NCI-H69 (cell line): Measurements from ENCODE around the gene BCL11B.
A peak's percentile ranks its signal among the peaks of the same experiment; 100 is the strongest.
"Not testable (repeated sequence)": the region's sequence is repeated elsewhere in the genome, so short reads cannot be mapped to it uniquely, and the experiment has no call there.

Source experiments
- DNase-seq: peaks from one replicate; lab custom pipeline; 2025; lab: John Stamatoyannopoulos, UW

BCL11B gene

DNA sequence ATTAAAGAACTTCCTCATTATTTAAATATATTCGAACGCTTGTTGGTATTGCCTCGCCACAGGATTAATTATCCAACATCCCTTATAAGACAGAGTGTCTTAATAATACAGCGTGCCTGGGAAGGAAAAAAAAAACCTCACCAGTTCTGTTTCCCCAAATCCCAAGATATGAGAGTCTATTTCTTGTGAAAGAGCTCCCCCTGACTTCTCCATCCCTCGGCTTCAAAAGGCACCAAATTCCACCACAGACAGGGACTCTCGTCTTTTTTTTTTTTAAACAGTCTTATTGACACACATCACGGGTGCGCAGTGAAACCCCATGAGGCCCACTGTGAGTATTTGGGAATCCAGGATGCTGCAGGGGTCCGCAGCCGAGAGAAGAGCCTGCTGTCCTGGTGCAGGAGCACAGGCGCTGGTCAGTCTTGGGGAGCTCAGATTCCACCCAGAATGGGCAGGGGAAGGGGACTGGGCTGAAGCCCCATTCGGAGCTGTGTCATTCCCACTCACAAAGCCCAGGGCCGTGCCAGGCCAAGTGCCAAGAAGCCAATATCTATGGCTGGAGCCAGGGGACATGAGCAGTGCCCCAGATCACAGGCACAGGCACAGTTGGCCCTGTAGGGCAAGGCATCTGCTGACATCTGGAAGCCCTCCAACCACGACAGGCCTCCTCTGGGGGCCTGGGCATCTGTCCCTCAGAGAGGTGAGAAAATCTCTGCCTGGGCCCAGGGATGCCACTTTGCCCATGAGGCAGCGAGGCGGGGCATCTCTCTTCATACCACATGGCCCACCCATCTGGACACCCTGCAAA, 71.9 kb downstream of the BCL11B start:
- DNase-seq, result no peak

DNA sequence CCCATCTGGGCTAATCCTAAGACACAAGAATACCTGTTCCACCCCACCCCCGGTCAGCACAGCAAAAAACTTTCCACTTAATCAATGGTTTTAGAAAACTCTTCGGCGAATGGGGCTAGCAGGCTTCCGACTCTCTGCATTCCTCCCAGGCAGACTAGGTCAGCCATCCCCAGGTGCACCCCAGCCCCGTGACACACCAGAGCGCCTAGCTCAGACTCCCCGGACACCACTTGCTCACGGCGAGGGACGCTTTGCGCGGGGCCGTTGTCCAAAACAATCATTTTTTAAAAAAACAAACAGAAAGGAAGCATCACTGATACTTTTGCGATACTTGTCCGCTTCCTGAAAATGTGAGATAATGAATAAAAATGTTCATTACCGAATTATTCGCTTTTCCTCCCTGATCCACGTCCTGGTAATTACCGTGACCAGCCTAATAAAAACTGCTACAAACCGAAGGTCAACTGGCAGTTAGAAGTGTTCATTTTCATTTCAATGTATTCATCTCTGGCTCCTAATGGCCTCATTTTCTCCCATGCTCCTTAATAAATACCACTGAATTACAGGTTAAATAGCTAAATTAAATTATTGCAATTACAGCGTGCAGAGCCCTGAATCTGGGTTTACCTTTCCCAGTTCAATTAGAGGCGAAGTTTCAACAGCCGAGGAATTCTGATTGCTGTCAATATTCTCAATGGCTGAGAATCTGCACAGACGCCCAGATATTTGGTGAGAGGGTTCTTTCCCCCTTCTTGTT, 73.1 kb downstream of the BCL11B start:
- DNase-seq, result no peak

DNA sequence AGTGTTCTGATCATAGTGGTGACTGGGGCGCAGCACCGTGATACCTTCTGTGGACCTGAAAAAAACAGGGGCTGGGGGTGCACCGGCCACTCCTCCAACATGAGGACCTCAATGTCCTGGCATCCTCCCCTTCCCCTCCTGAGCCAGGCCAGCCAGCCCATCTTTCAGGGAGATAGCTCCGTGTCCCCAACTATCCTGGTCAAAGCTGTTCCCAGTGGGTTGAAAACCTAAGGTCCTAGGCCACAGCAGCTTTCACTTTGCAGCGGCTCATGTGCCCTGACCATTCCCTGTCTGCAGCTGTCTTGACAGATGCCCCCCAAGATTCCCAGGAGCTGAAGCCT, 75.7 kb downstream of the BCL11B start:
- no peak for DNase-seq

DNA sequence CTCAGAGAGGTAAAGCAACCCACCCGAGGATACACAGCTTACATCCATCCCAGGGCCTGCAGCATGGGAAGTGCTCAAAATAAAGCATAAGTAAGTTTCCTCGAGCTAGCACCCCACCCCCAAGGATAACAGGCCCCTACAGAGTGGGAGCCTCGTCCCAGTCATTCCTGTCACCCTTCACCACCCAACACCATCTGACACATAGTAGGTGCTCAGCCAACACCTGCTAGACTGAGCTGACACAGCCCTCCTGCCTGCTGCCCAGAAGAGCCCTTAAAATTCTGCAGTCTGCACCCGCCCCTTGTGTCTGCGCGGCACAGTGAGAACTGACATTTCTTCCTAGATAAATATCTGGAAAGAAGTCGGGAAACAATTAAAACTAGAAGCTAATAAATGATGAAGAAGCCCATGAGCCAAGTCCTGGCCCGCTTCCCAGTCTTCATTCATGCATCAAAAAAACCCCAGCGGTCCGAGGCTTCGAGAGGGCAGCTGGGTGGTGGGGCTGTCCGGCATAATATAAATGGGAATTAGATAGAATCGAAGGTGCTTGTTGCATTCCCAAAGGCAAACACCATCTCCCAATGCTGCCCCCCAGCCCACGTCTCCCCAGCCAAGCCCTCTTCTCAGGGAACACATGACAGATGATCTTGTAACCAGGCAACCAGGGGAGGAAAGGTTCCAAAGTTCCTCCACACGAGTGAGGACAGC, 76.2 kb downstream of the BCL11B start:
- peak; percentile 3 for DNase-seq

DNA sequence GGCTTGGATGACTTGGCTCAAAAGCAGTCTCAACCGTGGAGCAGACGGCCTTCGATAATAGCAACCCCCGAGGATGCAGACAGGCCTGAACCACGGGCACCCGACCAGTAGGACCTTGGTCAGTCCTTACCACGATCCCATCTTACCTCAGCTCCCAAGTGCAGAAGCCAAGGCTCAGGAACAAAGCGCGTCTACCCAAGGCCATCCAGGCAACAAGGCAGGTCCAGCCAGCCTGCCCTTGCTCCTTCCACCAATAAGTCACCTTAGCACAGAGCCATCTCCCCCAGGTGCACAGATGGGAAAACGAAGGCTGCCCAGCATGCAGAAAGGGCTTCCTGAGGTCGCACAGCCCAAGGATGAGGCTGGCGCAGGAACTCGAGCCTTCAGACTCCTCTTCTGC, 77.3 kb downstream of the BCL11B start:
- DNase-seq, result no peak

DNA sequence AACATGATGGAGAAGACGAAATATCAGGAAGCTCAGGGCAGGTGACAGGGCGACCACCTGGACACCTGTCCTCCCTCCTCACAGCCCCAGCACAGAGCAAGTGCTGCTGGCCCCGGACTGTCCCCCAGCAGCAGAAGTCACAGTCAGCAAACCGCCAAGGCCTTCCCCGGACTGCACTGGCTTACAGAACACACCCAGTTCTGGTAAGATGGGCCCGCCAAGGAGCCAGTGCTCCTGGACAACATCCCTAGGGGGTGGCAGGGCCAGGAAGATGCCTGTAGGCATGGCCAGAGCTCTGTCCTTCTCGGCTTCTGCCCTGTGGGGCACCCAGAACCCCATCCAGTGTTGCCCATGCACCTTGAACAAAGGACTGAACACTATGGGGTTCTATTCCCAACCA, 77.9 kb downstream of the BCL11B start:
- no peak for DNase-seq

DNA sequence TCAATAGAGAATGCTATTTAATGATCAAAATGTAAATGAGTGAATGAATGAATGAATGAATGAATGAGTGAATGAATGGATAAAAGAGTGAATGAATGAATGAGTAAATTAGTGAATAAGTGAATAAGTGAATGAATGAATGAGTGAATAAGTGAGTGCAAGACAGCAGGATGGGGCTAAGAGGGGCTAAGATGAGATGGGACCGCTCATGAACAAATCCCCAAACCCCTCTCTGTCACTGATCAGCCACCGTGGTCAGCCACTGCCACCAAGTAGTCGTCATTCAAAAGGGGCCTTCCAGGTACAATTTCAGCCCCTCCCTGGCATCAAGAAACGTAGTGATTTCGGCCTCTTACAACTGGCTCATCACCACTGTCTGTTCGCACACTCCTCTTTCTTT, 79.2 kb downstream of the BCL11B start:
- no peak for DNase-seq

DNA sequence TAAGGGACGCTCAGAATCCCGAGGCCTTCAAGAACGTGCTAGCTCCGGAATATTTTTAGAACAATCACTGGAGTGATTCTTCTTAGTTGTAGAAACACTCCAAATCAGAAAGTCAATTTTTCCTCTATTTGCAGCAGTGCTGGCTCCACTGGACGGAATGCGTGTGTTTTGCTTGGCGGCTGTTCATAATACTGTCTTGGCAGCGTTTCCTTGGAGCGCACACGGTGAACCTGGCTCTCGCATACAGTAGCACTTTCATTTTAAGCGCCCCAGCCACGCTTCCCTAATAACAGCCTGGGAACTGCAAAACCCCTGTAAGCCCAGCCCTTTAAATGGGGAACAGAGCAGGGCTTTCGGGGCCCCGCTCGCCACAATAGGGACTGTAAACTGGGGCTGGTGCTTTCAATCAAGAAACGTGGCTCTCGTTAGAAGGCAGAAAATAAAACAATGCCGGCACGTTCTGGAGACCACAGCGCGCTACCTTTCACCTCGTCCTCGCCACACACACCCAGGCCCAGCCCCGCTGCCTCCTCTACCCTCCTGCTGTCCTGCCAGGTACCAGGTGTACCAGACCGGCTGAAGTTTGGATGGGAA, 79.9 kb downstream of the BCL11B start:
- peak; percentile 20 for DNase-seq

DNA sequence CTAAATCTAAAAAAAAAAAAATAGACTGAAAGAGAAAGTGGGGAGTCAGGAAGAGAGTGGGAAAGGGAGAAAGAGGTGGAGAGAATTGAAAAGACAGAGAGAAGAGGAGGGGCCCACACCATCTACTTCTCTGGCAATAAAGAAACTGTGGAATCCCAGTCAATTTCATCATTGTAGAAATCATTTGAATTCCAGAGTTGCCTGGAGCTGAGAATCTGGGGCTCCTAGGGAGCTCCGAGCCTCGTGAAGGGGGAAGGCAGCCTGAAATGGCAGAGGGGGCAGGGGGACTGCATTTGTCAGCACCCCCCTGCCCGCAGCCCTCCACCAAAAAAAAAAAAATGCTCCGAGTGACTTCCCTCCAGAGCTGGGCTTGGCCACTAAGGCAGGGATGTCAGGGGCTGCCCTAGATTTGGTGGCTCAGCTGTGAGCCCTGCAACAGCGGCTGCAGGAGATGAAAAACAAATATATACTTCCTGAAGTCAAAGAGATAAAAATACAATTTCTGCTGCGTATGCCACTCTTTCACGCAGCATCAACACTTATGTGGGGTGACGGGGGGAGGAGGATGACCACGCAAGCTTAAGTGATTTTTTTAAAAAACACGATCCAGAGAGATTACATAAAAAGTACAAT, 80.5 kb downstream of the BCL11B start:
- DNase-seq, result no peak

DNA sequence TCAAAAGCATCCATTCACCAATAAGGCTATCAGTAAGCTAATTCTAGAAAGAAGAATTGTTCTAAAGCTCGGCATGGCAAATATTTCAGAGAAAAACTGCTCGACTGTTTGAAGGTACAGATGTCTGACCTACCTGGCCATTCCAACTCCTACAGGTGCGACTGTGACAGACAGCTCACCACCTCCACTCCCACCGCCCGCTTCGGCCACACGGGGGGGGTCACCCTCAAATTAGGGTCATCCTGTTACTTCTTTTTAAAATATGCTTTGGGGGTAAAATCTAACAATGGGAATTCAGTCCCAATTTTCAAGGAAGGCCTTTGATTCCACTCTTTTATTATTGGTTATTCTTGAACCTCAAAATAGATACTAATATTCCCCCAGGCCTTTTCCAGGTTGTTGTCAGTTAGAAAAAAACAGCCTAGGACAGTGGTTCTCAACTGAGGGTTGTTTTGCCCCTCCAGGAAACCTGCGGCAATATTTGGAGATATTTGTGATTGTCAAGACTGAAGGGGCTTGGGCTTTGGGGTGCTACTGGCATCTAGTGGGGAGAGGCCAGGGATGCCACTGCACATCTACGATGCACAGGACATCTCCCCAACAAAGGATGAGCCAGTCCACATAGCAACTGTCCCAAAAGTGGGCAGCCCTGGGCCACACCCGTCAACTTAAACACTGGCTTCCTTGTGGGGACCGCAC, 81.2 kb downstream of the BCL11B start:
- DNase-seq, result no peak

DNA sequence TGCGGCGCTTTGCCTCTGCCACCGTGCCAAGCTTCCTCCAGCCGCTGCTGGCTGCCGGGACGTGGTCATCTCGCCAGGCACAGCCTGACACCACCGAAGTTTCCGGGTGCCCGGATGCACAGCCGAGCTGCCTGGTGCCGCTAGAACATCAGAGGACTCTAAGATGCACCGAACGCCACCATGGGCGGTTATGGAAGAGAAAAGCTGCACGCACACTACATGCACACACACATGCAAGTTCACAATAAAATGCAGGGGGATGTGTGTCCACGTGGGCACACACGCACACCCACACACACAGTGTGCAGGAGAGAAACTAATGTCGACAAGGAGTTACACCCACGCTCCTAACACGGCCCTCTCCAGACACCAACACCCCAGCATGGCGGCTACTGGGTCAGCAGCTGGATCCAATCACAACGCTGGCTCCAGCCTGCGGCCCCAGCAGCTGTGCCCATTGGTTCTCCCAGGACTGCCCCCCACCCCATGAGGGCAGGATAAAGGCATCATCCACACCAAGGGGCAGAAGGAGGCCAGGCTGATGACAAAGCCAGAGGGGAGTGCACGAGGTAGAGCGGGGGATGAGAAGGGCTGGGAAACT, 82.7 kb downstream of the BCL11B start:
- DNase-seq, result no peak

DNA sequence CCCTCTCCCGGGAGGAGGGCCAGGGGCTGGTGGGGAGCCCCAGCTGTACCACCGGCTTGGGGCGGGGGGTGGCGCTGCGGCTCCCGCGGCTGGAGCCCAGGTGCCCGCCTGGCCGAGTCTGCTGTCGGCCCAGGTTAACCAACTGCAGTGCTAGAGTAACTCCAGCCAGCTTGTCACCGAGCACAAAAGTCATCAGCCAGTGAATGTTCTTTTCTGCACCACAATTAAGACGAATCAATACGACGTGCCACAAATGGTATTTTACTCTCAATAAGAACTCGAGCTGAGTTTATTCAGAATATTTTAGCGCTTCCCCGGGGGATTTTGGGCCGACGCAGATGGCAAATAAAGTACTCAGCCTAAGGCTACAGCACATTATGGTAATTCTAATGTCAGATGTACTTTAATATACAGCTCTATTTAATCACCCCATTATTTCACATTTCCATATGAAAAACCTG, 83.2 kb downstream of the BCL11B start:
- peak; percentile 19 for DNase-seq

DNA sequence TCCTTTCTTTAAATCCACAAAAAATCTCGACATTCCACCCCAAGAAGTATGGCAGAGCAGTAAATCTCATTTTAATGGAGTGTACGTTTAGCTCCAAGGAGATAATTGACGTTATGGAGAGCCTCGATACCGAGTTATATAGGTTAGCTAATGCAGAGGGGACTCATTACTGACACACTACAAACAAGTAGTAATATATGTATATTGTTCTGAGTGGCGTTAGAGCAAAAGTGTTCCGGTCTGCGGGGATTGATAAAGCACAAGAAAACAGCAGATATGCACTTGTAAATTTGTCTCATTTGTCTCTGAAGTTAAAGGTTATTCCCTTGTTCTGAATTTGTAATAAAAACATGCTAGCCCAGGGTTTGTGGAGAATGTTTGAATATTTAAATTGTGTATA, 84.1 kb downstream of the BCL11B start:
- DNase-seq, result no peak

DNA sequence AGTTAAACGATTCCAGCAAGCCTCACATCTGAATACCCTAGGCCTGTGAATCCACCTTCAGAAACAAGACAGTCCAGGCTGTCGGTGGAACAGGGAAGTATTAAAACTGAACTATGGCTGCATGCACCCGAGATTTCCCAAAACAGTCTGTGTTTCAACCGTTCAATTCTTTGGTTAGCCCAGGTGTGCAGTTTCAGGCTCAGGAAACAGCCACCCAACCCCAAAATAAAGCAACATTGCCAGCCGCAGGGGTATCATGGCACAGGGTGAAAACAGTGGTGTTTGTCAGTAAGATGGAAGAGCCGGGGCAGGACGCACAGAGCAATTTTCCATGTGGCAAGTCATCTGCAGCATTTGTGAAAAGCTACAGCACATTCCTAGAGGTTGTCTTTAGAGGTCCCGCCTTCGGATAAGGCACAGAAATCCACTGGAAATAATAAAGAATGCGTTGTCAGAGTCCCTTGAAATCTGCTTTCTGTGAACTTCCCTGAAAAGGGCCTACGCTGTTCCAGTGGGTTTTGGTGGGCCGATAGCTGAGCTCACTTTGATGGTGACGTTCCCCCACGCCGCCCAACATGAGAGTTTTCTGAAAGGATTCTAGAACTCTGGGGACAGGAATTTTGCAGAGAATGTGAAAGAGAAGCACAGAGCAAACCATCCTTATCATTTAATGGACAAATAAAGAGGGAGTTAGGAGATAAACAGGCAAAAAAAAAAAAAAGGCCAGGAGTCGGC, 84.9 kb downstream of the BCL11B start:
- no peak for DNase-seq

DNA sequence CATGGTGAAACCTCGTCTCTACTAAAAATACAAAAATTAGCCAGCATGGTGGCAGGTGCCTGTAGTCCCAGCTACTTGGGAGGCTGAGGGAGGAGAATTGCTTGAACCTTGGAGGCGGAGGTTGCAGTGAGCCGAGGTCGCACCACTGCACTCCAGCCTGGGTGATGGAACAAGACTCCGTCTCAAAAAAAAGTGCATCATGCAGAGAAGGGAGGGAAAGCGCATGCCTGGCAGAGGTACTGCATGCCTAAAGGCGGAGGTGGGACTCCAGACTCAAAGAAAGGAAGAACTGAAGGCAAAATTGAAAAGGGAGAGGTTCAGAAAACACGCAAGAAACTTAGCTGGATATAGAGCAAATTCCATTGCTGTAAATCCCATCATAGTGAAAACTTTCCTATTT, 85.7 kb downstream of the BCL11B start:
- not testable (repeated sequence) for DNase-seq

DNA sequence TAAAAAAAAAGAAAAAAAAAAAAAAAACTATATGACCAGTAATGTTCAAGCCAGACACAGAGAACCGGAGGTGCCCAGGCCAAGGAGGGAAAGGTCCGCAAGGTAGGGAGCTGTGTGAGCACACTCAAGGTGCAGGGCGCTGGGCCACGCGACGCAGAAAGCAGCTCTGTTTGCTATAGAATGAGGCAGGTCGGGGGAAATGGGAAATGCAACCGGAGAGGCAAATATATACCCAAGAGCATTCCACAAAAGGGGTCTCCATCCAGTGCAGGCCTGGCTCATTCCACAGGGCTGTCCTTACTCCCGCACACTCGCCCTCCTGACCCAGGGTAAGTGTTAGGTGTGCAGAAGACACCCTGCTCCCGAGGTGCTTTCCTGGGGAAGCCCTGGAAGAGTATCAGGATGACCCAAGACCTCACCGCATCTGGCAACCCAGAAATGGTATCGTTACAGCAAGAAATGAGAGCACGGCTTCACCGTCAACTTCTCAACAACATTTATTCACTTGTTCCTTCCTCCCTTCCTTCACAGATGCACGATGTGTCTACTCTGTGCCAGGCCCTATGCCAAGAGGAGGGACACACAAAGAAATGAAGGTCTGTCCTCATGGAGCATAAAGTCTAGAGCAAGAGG, 86.4 kb downstream of the BCL11B start:
- no peak for DNase-seq

DNA sequence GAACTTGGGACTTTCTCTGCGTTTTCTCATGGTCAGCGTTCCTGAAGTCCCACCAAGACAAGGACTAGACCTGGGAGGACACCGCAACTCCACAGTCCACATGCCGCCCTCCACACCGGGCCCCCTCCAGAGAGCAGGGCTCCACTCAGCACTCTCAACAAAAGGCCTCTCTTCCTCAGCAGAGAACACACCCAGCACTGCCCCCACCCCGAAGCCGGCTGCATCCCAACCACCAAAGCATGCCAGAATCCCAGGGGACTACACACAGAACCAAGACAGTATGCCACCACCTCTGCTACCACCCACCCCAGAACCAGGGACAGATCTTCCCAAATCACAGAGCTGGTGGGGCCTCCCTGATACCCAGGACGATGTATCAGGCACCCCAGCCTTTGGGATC, 88.3 kb downstream of the BCL11B start:
- no peak for DNase-seq

DNA sequence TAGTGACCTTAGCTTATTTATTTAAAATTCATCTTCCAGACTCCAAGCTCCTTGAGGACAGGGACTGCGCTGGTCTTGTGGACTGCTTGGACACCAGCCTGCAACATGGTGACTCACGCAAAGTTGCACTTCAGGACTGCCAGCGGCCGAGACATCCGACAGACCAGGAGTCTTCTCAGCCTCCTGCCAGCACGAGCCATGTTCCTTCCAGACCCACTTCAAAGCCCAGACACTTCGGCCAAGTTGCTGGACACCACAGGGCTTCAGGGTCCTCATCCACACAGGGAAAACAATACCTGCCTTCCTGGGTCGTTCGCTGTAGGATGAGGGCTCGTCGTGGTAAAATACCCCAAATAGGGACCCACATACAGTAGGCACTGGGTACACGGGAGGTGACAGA, 88.7 kb downstream of the BCL11B start:
- DNase-seq, result no peak

DNA sequence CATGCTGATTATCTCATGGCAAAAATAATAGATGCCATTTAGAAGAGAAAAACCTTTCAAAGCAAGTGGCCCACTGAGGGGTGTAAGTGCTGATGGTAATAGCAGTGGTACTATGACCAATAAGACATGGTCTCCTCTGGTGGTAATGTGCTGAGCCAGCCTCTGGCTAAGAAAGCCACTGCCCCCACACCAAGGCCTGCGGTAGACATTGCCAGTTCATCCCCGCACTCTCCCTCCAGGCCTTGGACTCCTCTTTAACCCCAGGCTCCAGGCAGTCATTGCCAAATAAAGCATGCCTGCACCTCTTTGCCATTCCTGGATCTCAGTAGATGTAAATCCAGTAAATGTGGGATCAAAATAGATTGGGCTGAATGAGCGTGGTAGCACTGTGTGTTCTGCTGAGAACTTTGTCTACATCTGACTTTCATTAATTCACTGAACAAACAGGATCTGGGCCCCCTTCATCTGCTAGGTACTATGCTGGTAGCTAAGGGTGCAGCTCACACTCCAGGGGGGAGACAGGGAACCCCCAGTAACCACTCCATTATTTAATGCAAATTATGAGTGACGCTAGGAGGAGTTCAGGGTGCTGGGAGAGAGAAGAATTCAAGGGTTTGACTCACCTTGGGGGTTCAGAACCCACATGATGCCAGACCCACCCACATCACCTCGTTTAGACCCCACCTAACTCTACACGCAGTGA, 89.3 kb downstream of the BCL11B start:
- no peak for DNase-seq
